Liver (tissue), 9 donors: ENCODE measurements around the gene TXNDC16. TPM values are rescaled to one million over a fixed set of nuclear protein-coding genes. Genes with fewer than 3 reads are reported as not detected.

Experiments
- DNase-seq: peaks from one replicate; pipeline ENCODE4 v3.0.0-alpha.2; 2017; ENCODE audit warnings: low spot score
- H3K27ac ChIP-seq, 2 donors: one replicate each; pipeline ENCODE4 v1.7.0; 2013; ENCODE audit warnings: inconsistent platforms in 2 of 2, low read length in 2 of 2, control low read depth in 1 of 2, low read depth in 1 of 2, mild to moderate bottlenecking in 1 of 2
- H3K27me3 ChIP-seq, 4 donors: one replicate each; pipeline versions ENCODE4 v1.6.1 to v1.7.0; 2013; ENCODE audit warnings: low read length in 3 of 4, inconsistent platforms in 1 of 4, mild to moderate bottlenecking in 1 of 4, moderate library complexity in 1 of 4; ENCODE audit not compliant: control insufficient read depth in 4 of 4, insufficient read depth in 4 of 4
- H3K36me3 ChIP-seq, 4 donors: one replicate each; pipeline versions ENCODE4 v1.6.1 to v1.7.0; 2013; ENCODE audit warnings: low read length in 3 of 4, mild to moderate bottlenecking in 3 of 4, low read depth in 1 of 4, moderate library complexity in 1 of 4; ENCODE audit not compliant: control insufficient read depth in 4 of 4, insufficient read depth in 3 of 4
- H3K4me1 ChIP-seq, 4 donors: one replicate each; pipeline versions ENCODE4 v1.6.1 to v1.7.0; 2013; ENCODE audit warnings: low read length in 3 of 4, mild to moderate bottlenecking in 3 of 4, moderate library complexity in 1 of 4; ENCODE audit not compliant: control insufficient read depth in 4 of 4, insufficient read depth in 4 of 4
- H3K4me3 ChIP-seq, 3 donors: one replicate each; pipeline versions ENCODE4 v1.6.1 to v1.7.0; 2013; ENCODE audit warnings: low read length in 3 of 3, control low read depth in 1 of 3, low read depth in 1 of 3, mild to moderate bottlenecking in 1 of 3
- H3K9ac ChIP-seq, 2 donors: one replicate each; pipeline ENCODE4 v1.7.0; 2013; ENCODE audit warnings: low read length in 2 of 2, mild to moderate bottlenecking in 2 of 2, moderate library complexity in 2 of 2, control low read depth in 1 of 2, low read depth in 1 of 2
- H3K9me3 ChIP-seq, 4 donors: one replicate each; pipeline versions ENCODE4 v1.6.1 to v1.7.0; 2013; ENCODE audit warnings: low read length in 3 of 4; ENCODE audit not compliant: control insufficient read depth in 4 of 4
- ATF3 ChIP-seq: IDR thresholded peaks from 2 replicates; pipeline ENCODE4 v1.6.1; 2016; ENCODE audit warnings: antibody characterized with exemption
- EGR1 ChIP-seq, 2 donors: IDR thresholded peaks; 2 replicates each; pipeline ENCODE4 v1.6.1; 2016 to 2018; ENCODE audit warnings: antibody characterized with exemption in 2 of 2, low read depth in 2 of 2
- FOXA1 ChIP-seq: IDR thresholded peaks from 2 replicates; pipeline ENCODE4 v1.6.1; 2016; ENCODE audit warnings: antibody characterized with exemption
- FOXA2 ChIP-seq: IDR thresholded peaks from 2 replicates; pipeline ENCODE4 v1.6.1; 2016; ENCODE audit warnings: antibody characterized with exemption
- GABPA ChIP-seq, 2 donors: IDR thresholded peaks in 1 of 2; conservative IDR thresholded peaks in 1 of 2; 2 replicates each; pipeline ENCODE4 v1.6.1; 2016; ENCODE audit warnings: antibody characterized with exemption in 2 of 2, mild to moderate bottlenecking in 1 of 2, moderate library complexity in 1 of 2
- HNF4A ChIP-seq, 2 donors: conservative IDR thresholded peaks; 2 replicates each; pipeline ENCODE4 v1.6.1; 2016; ENCODE audit warnings: antibody characterized with exemption in 2 of 2, mild to moderate bottlenecking in 2 of 2
- HNF4G ChIP-seq: IDR thresholded peaks from 2 replicates; pipeline ENCODE4 v1.6.1; 2016; ENCODE audit warnings: antibody characterized with exemption
- JUND ChIP-seq, 2 donors: IDR thresholded peaks; 2 replicates each; pipeline ENCODE4 v1.6.1; 2016; ENCODE audit warnings: antibody characterized with exemption in 2 of 2
- MAX ChIP-seq: IDR thresholded peaks from 2 replicates; pipeline ENCODE4 v1.6.1; 2016; ENCODE audit warnings: antibody characterized with exemption
- NR2F2 ChIP-seq: IDR thresholded peaks from 2 replicates; pipeline ENCODE4 v1.6.1; 2016; ENCODE audit warnings: antibody characterized with exemption
- RAD21 ChIP-seq, 2 donors: IDR thresholded peaks; 2 replicates each; pipeline ENCODE4 v1.6.1; 2016; ENCODE audit warnings: antibody characterized with exemption in 2 of 2, mild to moderate bottlenecking in 2 of 2
- REST ChIP-seq: IDR thresholded peaks from 2 replicates; pipeline ENCODE4 v1.6.1; 2016; ENCODE audit warnings: antibody characterized with exemption, mild to moderate bottlenecking
- RXRA ChIP-seq, 2 donors: IDR thresholded peaks; 2 replicates each; pipeline ENCODE4 v1.6.1; 2017 to 2018; ENCODE audit warnings: antibody characterized with exemption in 2 of 2, mild to moderate bottlenecking in 1 of 2
- SP1 ChIP-seq: IDR thresholded peaks from 2 replicates; pipeline ENCODE4 v1.6.1; 2018; ENCODE audit warnings: antibody characterized with exemption, mild to moderate bottlenecking
- TAF1 ChIP-seq: conservative IDR thresholded peaks from 2 replicates; pipeline ENCODE4 v1.6.1; 2016; ENCODE audit warnings: antibody characterized with exemption, mild to moderate bottlenecking
- YY1 ChIP-seq: IDR thresholded peaks from 2 replicates; pipeline ENCODE4 v1.6.1; 2016; ENCODE audit warnings: antibody characterized with exemption, mild to moderate bottlenecking
- ZBTB33 ChIP-seq: IDR thresholded peaks from 2 replicates; pipeline ENCODE4 v1.6.1; 2016; ENCODE audit warnings: antibody characterized with exemption
- WGBS: extraction: QIAGEN DNeasy Blood & Tissue Kit; methylation state at CpG from one replicate; pipeline ENCODE4 v1.1.7; 2013; 5-methylcytosine and 5-hydroxymethylcytosine counted together
- polyA plus RNA-seq, 2 donors: library from polyadenylated mRNA; stranded (reverse) in 1 of 2; unstranded in 1 of 2; fragments of 200-250 nt in 1 of 2; fragments of >200 nt in 1 of 2; fragmentation: Nextera tagmentation in 1 of 2; extraction: Ambion mirVana in 1 of 2; gene quantifications; one replicate each; pipeline versions ENCODE4 v1.2.1 to v1.2.3, GENCODE V29; 2013 to 2015
- total RNA-seq, 2 donors: library from RNA; depleted of rRNA; stranded (reverse); fragments of >200 nt; gene quantifications; one replicate each; pipeline ENCODE4 v1.2.3, GENCODE V29; 2014
- TF ChIP-seq, protein P1 (sequence below): fragments of 150-350 bp; IDR thresholded peaks from 2 replicates; pipeline ENCODE4 v1.5.1; 2017; ENCODE audit warnings: improper control_type of control experiment, low read depth, low read length; ENCODE audit not compliant: missing input control
- donor health status: healthy.
- donor health status: healthy.
- donor health status: healthy.
- donor health status: healthy.
- donor health status: healthy.

TXNDC16 gene
- total and polyA plus RNA-seq, 4 donors: 2.0 to 16.2 (median 4.1) TPM

DNA sequence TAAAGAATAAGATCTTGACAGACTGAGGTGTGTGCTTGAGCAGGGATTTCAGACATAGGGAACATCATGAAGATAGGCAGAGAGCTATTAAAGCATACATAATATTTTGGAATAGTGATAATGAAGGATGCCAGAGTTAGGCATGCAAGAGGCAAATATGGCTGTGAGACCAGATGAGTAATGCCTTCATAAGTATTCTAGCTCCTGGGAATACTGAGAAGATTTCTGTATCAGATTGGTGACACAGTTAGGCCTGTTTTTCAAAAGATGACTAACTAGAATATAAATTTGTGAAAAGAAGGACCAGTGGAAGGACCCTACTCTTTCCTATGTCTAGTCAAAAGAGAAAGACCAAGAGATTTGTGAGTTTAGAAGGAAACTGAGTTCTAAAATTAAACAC is 108.8 kb downstream of the TXNDC16 start:
- peaks cover 0 to 7% (median 4%) of the 10 kb centered on the region in 4 donors for H3K36me3 ChIP-seq
- no peak overlapping the region for H3K4me3 ChIP-seq
- no peaks in the 10 kb centered on the region for H3K4me1 ChIP-seq
- no peak for DNase-seq
- no peaks in the 10 kb centered on the region for H3K9me3 ChIP-seq
- TF ChIP-seq, protein P1, sequence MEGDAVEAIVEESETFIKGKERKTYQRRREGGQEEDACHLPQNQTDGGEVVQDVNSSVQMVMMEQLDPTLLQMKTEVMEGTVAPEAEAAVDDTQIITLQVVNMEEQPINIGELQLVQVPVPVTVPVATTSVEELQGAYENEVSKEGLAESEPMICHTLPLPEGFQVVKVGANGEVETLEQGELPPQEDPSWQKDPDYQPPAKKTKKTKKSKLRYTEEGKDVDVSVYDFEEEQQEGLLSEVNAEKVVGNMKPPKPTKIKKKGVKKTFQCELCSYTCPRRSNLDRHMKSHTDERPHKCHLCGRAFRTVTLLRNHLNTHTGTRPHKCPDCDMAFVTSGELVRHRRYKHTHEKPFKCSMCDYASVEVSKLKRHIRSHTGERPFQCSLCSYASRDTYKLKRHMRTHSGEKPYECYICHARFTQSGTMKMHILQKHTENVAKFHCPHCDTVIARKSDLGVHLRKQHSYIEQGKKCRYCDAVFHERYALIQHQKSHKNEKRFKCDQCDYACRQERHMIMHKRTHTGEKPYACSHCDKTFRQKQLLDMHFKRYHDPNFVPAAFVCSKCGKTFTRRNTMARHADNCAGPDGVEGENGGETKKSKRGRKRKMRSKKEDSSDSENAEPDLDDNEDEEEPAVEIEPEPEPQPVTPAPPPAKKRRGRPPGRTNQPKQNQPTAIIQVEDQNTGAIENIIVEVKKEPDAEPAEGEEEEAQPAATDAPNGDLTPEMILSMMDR: no peak
- TF ChIP-seq ATF3: no peak
- TF ChIP-seq FOXA2: no peak
- TF ChIP-seq YY1: no peak
- TF ChIP-seq RXRA (IDR thresholded peaks at IDR 0.05): no peak
- no peak for TF ChIP-seq HNF4A (conservative IDR thresholded peaks at IDR 0.05)
- TF ChIP-seq SP1: no peak
- TF ChIP-seq EGR1 (IDR thresholded peaks at IDR 0.05; ENCODE audit: low read depth in 2 of 2): no peak
- no peak for TF ChIP-seq ZBTB33
- no peak for TF ChIP-seq FOXA1
- no peak for TF ChIP-seq TAF1
- TF ChIP-seq MAX: no peak
- TF ChIP-seq HNF4G: no peak
- TF ChIP-seq NR2F2: no peak
- no peak for TF ChIP-seq JUND (IDR thresholded peaks at IDR 0.05)
- TF ChIP-seq RAD21 (IDR thresholded peaks at IDR 0.05): no peak
- H3K27ac ChIP-seq: no peak overlapping the region
- no peaks in the 10 kb centered on the region for H3K27me3 ChIP-seq
- H3K9ac ChIP-seq: no peak overlapping the region

DNA sequence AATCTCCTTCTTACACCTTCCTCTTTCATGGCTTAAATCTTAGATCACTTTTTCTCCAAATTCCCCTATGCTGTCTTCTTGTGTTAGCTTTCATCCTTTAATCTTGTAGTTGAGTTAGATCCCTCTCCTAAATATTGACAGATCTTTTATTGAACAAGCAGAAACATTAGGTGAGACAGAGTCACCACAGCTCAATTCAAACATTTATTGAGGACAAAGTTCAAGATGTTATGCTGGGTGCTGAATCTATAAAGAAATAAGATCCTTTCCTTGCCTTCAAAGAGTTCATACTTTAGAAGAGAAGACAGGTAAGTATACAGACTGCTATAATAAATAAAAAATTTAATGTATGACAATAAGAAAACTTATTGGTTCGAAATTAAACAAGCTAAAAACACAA is 109.7 kb downstream of the TXNDC16 start:
- H3K27me3 ChIP-seq: no peaks in the 10 kb centered on the region
- H3K9me3 ChIP-seq: no peaks in the 10 kb centered on the region
- H3K36me3 ChIP-seq: peaks cover 0 to 12% (median 4%) of the 10 kb centered on the region in 4 donors
- no peak overlapping the region for H3K27ac ChIP-seq
- no peak for DNase-seq
- WGBS: 92% methylated on average over 1 of the region's 1 CpG
- no peak overlapping the region for H3K9ac ChIP-seq
- TF ChIP-seq REST (no peak), NR2F2 (no peak), JUND (IDR thresholded peaks at IDR 0.05) (no peak), FOXA2 (no peak), HNF4A (conservative IDR thresholded peaks at IDR 0.05) (no peak), ATF3 (no peak), TAF1 (no peak), MAX (no peak), RAD21 (IDR thresholded peaks at IDR 0.05) (no peak), GABPA (IDR thresholded peaks at IDR 0.05 in 1 of 2, conservative IDR thresholded peaks at IDR 0.05 in 1 of 2) (no peak), EGR1 (IDR thresholded peaks at IDR 0.05; ENCODE audit: low read depth in 2 of 2) (no peak), YY1 (no peak)
- TF ChIP-seq, protein P1: no peak
- no peak overlapping the region for H3K4me3 ChIP-seq
- no peaks in the 10 kb centered on the region for H3K4me1 ChIP-seq
